Measurements from ENCODE around the gene GNPNAT1.

Gene GNPNAT1

DNA sequence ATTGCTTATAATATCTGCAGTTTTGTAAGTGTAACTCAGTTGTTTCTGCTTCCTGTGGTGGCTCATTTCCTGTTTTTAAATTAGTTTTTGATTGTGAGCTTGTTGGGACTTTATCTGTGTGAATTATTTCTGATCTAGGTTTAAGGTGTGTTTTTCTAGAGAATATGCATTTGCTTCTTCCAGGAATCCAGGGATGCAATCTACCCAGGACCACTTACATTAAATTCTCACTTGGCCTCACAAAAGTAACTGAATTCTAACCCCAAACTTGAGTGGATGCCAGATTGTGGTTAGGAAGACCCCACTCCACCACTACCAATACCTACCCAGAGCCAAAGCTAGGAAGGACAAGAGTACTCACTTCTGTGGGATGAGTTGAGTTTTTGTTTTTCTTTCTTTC is 49.5 kb downstream of the GNPNAT1 start:
- Histone ChIP-seq H3K9me2 (ENCODE audit: low read depth, low read length) (no peaks in the 10 kb centered on the region), H3K4me3 (ENCODE audit: low read depth, low read length, poor library complexity, severe bottlenecking) (peak overlapping the region; percentile 33), H4K20me1 (ENCODE audit: insufficient read depth, low read length) (no peaks in the 10 kb centered on the region), H3K4me2 (ENCODE audit: low read length) (peak overlapping the region; percentile 55), H3K36me3 (ENCODE audit: insufficient read depth, low read length) (peaks cover 27% of the 10 kb centered on the region), H3K27me3 (ENCODE audit: insufficient read depth, low read length) (no peaks in the 10 kb centered on the region), H3F3A (ENCODE audit: insufficient read depth, low read length) (no peaks in the 10 kb centered on the region), H2AFZ (ENCODE audit: low read length) (no peak overlapping the region), H3K79me2 (ENCODE audit: insufficient read depth, low read length) (peaks cover 56% of the 10 kb centered on the region), H3K9me3 (ENCODE audit: low read length) (no peaks in the 10 kb centered on the region), H3K9ac (ENCODE audit: low read length) (peak overlapping the region; percentile 48), H3K27ac (ENCODE audit: low read depth, low read length, poor library complexity, severe bottlenecking) (peak overlapping the region; percentile 90), H3K4me1 (ENCODE audit: insufficient read depth, low read length, severe bottlenecking) (peaks cover 26% of the 10 kb centered on the region)
- TF ChIP-seq, protein P1, sequence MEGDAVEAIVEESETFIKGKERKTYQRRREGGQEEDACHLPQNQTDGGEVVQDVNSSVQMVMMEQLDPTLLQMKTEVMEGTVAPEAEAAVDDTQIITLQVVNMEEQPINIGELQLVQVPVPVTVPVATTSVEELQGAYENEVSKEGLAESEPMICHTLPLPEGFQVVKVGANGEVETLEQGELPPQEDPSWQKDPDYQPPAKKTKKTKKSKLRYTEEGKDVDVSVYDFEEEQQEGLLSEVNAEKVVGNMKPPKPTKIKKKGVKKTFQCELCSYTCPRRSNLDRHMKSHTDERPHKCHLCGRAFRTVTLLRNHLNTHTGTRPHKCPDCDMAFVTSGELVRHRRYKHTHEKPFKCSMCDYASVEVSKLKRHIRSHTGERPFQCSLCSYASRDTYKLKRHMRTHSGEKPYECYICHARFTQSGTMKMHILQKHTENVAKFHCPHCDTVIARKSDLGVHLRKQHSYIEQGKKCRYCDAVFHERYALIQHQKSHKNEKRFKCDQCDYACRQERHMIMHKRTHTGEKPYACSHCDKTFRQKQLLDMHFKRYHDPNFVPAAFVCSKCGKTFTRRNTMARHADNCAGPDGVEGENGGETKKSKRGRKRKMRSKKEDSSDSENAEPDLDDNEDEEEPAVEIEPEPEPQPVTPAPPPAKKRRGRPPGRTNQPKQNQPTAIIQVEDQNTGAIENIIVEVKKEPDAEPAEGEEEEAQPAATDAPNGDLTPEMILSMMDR (IDR thresholded peaks at IDR 0.05; ENCODE audit: low read length), result no peak

DNA sequence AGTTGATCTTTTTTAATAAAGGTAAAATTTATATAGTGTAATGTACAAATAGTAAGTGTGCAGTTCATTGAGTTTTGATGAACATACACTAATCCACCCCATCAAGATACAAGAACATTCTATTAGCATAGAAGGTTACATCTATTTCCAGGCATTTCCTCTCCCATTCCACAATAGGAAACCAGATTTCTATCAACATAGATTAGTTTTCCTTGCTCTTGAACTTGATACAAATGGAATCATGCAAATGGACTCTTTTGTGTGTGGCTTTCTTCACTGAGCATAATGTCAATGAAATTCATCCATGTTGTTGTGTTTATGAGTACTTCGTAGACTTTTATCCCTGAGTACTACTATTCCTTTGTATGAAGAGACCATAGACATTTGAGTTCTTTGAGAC is 50.7 kb downstream of the GNPNAT1 start:
- H2AFZ ChIP-seq (ENCODE audit: low read length), result no peak overlapping the region
- no peaks in the 10 kb centered on the region for H3K9me3 ChIP-seq (ENCODE audit: low read length)
- H3K4me1 ChIP-seq (ENCODE audit: insufficient read depth, low read length, severe bottlenecking), result peaks cover 31% of the 10 kb centered on the region
- peaks cover 66% of the 10 kb centered on the region for H3K79me2 ChIP-seq (ENCODE audit: insufficient read depth, low read length)
- TF ChIP-seq, protein P1 (IDR thresholded peaks at IDR 0.05; ENCODE audit: low read length), result no peak
- no peak for TF ChIP-seq EZH2 (IDR thresholded peaks at IDR 0.05; ENCODE audit: borderline replicate concordance, low read length)
- no peak overlapping the region for H3K9ac ChIP-seq (ENCODE audit: low read length)
- peak overlapping the region; percentile 7 for H3K27ac ChIP-seq (ENCODE audit: low read depth, low read length, poor library complexity, severe bottlenecking)
- H3K36me3 ChIP-seq (ENCODE audit: insufficient read depth, low read length), result peaks cover 20% of the 10 kb centered on the region; the same call in 1 of the 2 replicates
- H3K27me3 ChIP-seq (ENCODE audit: insufficient read depth, low read length), result no peaks in the 10 kb centered on the region
- no peaks in the 10 kb centered on the region for H3K9me2 ChIP-seq (ENCODE audit: low read depth, low read length)
- no peaks in the 10 kb centered on the region for H4K20me1 ChIP-seq (ENCODE audit: insufficient read depth, low read length)
- no peak overlapping the region for H3K4me2 ChIP-seq (ENCODE audit: low read length)
- no peaks in the 10 kb centered on the region; the same call in 1 of the 2 replicates for H3F3A ChIP-seq (ENCODE audit: insufficient read depth, low read length)
- H3K4me3 ChIP-seq (ENCODE audit: low read depth, low read length, poor library complexity, severe bottlenecking), result no peak overlapping the region

DNA sequence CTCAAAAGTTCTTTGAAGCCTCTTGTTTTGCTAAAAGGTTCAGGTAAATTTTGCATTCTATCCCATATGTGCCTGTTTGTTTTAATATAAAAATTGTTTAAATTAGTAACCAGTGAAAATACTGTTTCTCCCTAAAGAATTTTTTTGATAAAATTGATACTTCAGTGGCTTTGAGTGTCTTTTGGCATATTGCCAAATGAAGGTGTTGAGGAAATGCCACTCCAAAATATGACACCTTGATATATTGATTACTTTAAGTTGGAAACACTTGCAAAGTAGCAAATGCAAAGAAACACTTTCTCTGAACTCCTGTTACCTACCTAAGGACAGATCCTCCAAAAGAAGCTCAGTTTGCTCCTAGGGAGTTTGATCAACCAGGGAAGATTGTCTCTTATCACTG is 53.0 kb downstream of the GNPNAT1 start:
- H3F3A ChIP-seq (ENCODE audit: insufficient read depth, low read length), result no peaks in the 10 kb centered on the region; the same call in 1 of the 2 replicates
- H4K20me1 ChIP-seq (ENCODE audit: insufficient read depth, low read length), result no peaks in the 10 kb centered on the region
- H3K79me2 ChIP-seq (ENCODE audit: insufficient read depth, low read length), result peaks cover 59% of the 10 kb centered on the region
- no peaks in the 10 kb centered on the region for H3K9me2 ChIP-seq (ENCODE audit: low read depth, low read length)
- no peak overlapping the region for H3K4me2 ChIP-seq (ENCODE audit: low read length)
- TF ChIP-seq, protein P1 (IDR thresholded peaks at IDR 0.05; ENCODE audit: low read length), result no peak
- no peak for TF ChIP-seq EZH2 (IDR thresholded peaks at IDR 0.05; ENCODE audit: borderline replicate concordance, low read length)
- H3K9me3 ChIP-seq (ENCODE audit: low read length), result no peaks in the 10 kb centered on the region
- no peaks in the 10 kb centered on the region for H3K27me3 ChIP-seq (ENCODE audit: insufficient read depth, low read length)
- no peak overlapping the region for H2AFZ ChIP-seq (ENCODE audit: low read length)
- H3K36me3 ChIP-seq (ENCODE audit: insufficient read depth, low read length), result peaks cover 21% of the 10 kb centered on the region; the same call in 1 of the 2 replicates
- H3K27ac ChIP-seq (ENCODE audit: low read depth, low read length, poor library complexity, severe bottlenecking), result no peak overlapping the region
- H3K9ac ChIP-seq (ENCODE audit: low read length), result no peak overlapping the region
- H3K4me1 ChIP-seq (ENCODE audit: insufficient read depth, low read length, severe bottlenecking), result peaks cover 31% of the 10 kb centered on the region
- H3K4me3 ChIP-seq (ENCODE audit: low read depth, low read length, poor library complexity, severe bottlenecking), result no peak overlapping the region
